NCI-H2107 treated with DMSO at 0.1 percent for 48 hours (cell line): ENCODE results near the gene RNF41.
A peak's percentile ranks its signal among the peaks of the same experiment; 100 is the strongest.

Source experiments
- DNase-seq: peaks from one replicate; lab custom pipeline; 2025; ENCODE audit not compliant: unreplicated experiment; lab: John Stamatoyannopoulos, UW

Gene RNF41

DNA sequence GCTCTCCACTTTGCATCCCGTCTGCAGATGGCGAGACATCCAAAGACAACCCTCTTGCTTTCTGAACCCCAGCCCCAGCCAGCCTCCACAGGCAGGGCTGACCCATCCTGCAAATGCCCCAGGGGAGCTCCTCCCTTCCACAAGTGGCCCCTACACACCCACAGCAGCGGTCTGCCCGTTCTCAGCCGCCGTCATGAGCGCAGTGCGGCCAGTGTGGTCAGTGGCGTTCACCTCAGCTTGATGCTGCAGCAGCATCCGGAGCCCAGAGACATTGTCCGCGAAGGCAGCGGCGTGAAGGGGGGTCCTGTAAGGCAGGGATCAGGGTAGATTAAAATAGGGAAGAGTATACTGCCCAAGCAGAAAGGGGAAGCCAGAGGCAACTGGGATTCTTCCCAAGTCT, 22.8 kb upstream of the RNF41 start:
- no peak for DNase-seq

DNA sequence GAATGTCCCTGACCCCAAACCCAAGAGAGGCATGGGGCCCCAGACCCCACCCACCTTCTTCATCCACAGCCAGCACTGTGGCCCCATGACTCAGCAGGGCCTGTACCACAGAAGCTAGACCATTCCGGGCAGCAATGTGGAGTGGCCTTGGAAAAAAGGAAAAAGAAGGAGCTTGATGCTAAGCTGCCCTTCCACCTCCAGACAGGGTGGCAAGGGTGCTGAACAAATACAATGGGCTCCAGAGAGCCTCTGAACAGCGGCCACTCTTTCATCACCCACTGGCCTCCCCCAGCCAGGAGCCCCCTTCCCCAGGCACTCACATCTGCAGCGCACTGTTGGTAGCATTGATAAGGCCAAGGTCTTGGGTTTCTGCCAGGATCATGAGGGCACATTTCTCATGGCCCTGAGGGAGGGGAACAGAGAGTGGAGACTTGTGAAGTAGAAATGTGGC, 22.0 kb upstream of the RNF41 start:
- no peak for DNase-seq

DNA sequence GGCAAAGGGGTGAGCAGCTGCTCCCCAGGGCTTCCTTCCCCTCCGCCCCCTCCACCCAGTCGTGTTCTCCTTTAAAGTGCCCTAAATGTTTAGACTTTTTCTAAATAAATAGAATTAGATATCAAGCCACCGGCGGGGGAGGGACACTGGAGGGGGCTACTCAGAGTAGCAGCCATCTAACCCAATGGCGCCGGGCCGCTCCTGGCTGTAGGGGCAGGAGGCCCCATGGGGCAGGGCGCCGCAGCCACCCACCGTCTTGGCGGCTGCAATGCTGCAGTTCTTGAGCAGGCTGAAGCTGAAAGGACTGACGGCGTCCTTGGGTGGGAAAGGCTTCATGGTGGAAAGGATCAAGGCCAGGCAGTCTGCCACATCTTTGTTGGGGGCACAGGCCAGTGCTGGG, 21.3 kb upstream of the RNF41 start:
- no peak for DNase-seq

DNA sequence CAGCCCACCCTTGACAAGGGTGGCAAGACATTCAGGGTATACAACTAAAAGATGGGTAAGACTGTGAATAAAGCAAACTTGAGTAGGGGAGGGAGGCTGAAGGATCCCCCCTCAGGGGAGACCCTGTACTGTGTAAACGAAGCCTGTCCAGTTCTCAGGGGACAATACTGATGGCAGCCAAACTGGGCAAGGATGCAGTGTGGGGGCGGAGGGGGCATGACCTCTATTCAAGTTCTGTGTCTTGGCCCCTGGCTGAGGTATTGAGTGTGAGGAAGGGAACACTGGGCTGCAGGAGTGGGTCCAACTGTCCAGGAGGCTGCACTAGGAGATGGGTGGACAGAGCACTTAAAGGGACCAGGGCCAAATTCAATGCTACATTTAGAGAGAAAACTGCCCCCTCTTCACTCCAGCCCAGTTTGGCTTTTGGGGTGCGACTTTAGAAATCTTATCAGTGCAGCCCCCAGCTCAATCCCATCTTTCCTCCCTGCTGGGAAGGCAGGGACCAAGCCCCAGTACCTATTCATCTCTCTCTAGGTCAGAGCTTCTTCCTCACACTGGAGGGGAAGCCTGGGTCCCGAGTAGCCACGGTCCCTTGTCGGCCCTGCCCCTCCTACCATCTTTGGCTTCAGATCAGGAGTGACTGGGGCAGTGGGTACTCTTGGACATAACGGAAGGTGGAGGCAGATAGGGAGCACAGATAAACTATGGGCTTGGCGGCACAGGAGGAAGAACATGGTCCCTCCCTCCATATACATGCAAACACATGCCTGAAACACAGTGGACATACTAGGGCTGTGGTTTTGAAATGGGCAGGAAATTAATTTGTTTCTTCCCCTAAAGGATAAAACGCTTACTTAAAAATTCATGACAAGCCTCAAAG, 19.9 kb upstream of the RNF41 start:
- no peak for DNase-seq

DNA sequence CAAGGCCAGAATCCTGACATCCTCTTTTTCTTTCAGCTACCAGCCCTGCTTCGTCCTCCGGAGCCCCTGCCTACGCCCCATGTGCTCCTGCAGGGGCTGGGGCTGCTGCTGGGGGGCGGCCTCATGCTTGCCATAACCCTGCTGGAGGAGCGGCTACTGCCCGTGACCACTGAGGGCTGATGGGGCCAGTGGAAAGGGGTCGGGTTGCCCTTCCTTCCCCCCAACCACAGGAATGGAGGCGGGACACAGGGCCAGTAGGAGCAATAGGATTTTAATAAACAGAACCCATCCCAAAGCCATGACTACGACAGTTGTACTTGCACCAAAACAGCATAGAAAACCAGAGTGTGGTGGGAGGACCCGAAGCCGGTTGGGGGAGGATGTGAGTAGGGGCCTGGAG, 15.8 kb upstream of the RNF41 start:
- DNase-seq = no peak

DNA sequence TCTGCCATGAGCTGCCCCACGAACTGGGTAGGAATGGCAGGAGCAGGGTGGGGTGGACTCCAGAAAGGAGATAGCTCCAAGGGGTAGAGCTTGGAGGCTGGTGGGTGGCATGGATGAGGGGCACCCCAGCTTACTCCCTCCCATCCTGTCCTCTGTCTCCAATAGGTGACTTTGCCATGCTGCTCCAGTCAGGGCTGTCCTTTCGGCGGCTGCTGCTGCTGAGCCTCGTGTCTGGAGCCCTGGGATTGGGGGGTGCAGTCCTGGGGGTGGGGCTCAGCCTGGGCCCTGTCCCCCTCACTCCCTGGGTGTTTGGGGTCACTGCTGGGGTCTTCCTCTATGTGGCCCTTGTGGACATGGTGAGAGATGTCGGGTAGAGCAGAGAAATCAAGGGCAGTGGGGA, 15.3 kb upstream of the RNF41 start:
- no peak for DNase-seq

DNA sequence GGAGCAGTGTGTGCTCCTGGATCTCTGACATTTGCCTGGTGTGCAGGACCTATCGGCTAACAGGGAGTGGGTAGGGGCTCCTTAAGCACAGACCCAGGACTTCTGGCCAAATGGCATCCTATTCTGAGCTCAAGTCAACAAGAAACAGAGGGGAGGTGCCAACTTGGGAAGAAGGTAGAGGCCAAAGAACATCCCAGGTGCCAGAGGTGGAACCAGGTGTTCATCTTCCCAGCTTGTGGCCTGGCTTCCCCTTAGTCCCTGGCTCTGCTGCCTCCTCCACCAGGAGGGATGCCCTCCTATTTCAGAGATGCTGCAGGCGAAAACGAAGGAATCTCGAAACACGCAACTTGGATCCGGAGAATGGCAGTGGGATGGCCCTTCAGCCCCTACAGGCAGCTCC, 14.4 kb upstream of the RNF41 start:
- DNase-seq = no peak

DNA sequence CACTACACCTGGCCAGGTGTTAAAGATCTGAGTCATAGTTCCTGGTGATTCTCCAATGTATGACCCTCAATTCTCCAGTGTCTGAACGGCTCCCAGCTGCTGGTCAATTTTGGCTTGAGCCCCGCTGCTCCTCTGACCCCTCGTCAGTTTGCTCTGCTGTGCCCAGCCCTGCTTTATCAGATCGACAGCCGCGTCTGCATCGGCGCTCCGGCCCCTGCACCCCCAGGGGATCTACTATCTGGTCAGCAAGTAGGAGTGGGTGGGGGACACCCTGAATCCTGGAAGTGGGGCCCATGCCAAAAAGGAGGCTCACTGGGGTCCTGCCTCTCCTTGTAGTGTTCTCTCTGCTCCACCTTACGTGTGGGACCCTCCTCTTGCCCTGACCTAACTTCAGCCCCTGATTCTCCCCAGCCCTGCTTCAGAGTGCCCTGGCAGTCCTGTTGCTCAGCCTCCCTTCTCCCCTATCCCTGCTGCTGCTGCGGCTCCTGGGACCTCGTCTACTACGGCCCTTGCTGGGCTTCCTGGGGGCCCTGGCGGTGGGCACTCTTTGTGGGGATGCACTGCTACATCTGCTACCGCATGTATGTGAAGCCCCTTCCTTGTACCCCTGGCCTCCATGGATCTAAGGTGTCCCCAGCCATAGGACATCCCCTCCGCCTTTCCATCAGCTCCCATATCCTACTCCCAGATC, 13.2 kb upstream of the RNF41 start:
- no peak for DNase-seq

DNA sequence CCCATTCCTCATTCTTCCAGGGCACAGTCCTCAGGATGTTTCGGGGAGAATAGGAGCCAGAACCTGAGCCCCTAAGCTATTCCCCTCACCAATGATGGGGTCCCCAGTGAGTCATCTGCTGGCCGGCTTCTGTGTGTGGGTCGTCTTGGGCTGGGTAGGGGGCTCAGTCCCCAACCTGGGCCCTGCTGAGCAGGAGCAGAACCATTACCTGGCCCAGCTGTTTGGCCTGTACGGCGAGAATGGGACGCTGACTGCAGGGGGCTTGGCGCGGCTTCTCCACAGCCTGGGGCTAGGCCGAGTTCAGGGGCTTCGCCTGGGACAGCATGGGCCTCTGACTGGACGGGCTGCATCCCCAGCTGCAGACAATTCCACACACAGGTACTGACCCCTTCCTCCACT, 9.5 kb upstream of the RNF41 start:
- DNase-seq = no peak

DNA sequence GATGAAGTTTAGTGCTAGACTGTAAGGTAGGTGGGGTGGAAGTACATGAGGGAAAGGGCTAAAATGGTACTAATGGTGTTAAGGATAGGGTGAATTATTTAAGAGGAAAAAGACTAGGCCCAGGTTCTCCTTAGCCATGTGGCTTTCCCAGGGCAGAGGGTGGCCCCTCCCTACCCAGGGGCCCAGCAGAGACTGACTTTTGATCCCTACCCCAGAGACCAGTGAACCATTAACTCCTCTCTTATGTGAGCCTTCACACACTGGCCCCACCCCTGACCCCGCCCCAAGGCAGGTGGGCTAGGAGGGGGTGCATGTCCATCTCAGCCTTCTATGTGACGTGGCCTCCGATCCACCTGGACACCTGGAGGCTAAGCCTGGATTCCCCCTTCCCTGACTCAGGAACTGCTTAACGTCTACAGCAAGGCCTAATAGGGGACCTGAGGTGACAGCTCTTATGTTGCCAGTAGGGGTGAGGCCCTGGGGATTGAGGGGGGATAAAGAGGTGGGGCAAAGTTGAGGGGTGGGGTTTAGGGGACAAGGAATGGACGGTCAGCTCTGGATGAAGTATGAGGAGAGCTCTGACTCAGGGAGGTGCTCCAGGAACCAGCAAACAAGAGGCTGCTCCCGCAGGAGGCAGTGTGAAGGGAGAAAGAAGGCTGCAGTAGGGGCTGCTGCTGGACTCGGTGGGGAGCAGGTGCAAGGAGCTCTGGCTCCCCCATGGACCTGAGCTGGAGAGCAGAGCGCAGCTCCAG, 8.9 kb upstream of the RNF41 start:
- DNase-seq = no peak

DNA sequence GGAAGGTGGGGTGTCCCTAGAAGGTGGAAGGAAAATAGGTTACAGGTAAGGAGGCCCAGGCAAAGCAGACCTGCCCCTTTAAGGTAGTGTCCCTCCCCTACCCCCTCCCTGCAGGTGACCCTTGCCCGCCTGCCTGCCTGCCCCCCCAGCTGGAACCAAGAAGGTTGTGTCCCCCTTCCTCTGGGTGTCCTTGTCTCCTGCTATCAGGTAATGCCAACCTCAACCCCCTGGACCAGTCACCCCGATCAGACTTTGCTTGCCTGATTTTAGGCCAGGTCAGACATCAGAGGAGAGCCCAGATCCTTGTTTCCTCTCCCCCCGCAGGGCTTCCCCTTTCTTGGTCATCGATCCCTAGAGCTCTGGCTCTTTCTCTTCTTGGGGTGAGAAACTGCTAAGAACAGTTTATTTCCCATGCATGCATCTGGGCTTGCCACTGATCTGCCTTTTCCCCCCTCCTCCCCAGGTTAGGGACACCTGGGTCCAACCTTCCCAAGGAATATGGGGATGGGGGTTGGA, 8.3 kb upstream of the RNF41 start, which contains the start of gene SLC39A5:
Gene SLC39A5, plus strand, starts transcription at position 136 of the 516 bp plus-strand sequence. CDS start 1,224 bp downstream, outside the sequence.
- DNase-seq = no peak

DNA sequence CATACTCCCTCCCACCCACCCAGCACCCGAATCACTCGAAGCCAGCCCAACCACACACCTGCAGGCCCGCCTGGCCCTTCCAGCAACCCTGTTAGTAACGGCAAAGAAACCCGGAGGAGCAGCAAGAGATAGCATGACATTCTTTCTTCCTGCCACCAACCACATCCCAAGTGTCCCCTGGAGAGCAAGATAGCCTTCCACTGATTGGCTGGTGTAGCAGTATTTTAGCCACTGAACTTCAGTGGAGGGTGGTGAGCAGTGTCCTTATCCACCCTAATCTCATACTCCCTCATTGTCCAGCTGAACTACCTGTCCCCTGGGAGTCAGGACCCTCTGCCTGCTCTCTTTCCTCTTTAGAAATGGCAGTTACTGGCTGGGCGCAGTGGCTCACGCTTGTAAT, 7.4 kb upstream of the RNF41 start:
- DNase-seq = no peak

DNA sequence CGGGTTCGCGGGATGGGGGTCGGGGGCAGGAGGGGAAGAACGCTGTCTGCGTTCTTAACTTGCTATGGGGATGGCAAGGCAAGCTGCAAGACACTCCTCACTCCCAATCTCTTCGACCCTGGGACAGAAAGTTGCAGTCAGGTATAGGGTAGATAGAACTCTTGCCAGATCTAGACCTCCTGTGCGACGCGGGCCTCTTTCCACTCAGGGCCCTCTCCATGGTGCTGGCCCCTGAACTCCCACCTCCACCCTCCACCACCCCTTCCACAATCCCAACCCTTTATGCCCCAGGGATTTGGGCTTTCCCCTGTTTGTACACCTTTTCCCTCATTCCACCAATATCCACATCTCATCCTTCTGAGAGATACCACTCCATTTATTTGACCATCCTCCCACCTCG, 3.2 kb upstream of the RNF41 start:
- DNase-seq = no peak

DNA sequence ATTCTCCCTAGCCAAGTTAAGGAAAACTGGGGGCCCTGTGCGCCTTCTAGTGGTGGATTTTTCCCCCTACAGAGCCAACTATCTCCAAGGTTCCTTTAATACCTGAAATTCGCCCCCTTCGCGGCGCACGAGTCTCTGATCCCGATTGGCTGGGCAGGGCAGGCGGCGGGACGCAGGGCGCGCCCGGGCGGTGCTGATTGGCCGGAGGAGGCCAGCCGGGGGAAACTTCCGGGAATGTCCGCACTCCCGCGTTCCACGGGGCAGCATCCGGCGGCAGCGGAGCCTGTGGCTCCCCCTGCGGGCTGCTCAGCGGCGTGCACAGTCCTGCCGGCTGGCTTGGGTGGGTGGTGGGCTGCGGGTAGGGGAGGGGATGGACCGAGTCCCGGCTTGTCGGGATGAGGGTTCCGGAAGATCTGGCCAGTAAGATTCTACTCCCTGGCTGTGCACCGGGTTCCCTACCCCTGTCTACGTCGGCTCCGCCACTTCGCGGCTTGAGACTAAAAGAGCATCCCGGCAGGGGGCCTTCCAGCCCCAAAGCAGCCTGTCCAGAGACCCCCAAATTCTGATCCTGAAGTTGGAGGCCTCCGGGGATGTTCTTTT, 2.5 kb upstream of the RNF41 start, which contains the start of gene NABP2:
Gene NABP2, plus strand, starts transcription at position 241 of the 600 bp plus-strand sequence. CDS start 515 bp downstream, outside the sequence.
- DNase-seq = peak; percentile 96

DNA sequence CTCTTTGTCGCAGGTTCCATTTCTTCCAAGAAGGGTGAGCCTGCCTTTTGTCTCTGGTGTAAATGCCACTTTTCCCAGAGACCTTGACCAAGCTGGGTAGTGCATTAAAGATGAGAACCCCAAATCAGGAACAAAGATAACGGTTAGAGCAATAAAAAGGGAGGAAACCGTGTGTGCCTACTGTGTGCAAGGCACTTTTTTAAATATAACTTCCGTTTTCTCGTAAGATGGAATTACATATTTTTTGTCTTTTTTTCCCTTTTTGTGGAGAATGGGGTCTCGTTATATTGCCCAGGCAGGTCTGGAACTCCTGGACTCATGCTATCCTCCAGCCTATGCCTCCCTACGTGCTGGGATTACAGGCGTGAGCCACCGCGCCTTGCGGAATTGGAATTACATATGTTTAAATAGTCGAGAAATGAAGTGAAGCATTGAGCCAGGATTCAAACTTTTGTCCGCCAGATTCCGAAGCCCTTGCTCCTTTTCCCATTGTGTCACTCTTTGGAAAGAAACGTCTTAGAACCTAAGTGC, 1.9 kb upstream of the RNF41 start:
- no peak for DNase-seq

DNA sequence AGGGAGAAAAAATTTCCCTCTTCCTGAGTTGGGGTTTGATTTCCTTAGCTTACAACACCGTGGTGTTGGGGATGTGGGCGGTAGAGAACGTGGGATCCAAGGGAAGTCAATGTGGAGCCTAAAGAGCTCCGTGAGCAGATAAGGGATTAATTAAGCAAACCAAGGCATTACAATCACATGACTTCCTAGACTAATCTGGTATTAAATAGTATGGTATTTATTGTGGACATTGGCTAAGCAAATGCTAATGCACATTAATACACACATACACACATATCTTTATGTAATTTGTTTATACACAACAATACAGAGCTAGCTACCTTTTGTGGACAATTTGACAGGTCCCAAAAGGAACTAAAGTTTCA, 791 bp upstream of the RNF41 start:
- no peak for DNase-seq

DNA sequence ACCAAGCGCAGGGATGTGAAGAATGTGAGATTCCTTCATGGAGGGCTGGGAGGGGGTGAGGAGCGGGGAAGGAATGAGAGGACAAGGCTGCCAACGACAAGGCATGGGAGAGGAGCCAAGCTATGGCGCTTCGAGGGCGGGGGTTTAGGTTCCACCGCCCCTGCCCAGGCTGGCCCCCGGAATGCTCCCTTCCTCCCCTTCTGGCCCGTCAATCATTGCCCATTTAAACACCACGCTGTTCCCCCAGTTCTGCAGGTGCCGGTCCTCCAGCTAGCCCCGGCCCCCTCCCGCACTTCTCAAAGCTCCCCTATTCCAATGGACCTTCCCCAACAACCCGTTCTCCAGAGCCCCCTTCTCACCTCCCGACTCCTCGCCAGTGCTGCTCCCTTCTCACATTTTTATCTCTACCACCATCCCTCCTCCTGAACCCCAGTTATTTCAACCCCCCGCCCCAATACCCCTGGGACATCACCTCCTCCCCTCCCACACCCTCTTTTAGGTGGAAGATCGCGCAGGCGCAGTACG, 428 bp downstream of the RNF41 start:
- no peak for DNase-seq

DNA sequence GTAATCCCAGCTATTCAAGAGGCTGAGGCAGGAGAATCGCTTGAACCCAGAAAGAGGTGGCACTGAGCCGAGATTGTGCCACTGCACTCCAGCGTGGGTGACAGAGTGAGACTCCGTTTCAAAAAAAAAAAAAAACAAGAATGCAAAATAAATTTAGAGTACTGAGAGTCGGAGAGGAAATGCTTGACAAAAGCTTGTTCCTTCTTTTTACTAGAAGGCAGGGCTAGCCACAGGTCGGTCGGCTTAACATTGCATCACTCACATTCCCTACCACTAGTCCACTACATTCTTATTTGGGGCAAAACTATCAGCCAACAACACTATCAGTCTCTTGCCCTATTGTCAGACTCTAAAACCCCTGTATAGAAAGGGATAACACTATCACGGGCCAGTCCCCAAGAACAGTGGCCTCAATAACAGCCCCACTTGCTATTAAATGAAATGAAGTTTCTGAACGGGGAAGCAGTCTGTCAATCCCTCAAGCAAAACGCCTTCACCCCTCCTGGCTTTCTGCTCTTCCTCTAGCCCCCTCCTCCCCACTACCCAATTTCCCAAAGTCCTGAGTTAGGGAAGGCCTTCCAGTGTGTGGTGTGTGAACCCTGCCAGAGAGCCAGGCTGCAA, 1.0 kb downstream of the RNF41 start:
- no peak for DNase-seq

DNA sequence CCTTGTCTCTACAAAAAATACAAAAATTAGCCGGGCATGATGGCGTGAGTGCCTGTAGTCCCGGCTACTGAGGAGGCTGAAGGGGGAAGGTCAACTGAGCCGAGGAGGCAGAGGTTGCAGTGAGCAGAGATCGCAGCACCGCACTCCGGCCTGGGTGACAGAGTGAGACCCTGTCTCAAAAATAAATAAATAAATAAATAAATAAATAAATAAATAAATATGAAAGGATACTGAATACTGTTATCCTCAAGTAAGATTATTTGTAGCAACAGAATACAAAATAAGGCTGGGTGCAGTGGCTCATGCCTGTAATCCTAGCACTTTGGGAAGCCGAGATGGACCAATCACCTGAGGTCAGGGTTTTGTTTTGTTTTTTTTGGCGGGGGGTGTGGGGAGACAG, 1.9 kb downstream of the RNF41 start:
- DNase-seq = no peak

DNA sequence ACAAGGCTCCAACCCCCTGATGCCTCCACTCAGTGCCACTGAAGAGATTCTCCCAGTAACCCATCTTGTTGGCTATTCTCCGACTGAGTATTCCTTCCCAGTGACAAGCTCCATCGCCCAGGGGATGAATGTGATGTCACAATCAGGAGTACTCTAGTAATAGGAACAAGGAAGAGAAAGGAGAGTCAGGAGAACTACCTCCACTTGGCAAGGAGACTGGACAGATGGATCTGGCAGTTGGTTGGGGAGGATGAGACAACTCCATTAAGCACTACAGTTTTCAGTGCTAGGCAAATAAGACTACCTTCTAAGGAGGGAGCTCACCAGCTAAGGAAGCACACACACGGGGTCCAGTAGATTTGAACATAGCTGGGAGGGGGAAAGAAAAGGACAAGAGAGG, 5.3 kb downstream of the RNF41 start:
- no peak for DNase-seq
